ENCODE data around the gene DNAH8.

DNAH8 gene

DNA sequence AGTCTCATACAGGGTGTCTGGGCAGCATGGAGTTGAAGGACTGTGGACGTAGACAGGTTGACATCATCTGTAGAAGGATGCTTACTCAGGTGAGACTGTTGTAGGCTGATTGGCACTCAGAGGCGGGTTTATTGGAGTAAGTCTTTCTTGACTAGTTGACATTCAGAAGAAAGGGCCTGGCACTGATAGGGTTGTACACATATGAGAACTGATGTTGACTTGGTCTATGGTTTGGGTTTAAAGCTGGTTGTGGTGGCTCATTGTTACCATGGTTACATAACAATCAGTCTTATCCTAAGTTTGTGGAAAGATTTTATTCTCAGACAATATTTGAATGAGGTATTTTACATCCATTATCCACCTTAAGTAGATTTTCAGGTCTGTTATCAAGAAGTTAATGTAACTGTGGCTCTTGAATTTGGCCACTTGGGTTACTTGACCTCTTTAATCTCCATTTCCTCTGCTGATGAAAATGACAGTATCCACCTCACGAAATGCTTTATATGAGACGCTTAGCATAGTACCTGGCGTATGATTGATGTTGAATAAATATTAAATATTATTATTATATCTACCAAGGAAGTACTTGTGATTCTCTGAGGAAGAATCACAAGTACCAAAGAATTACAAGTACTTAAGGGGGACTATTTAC is 109.3 kb downstream of the DNAH8 start:
- H3K9me3 ChIP-seq (ENCODE audit: control insufficient read depth in 1 of 2, low read length in 2 of 2): peaks cover 0 to 2% of the 10 kb centered on the region in 2 donors
- no peak overlapping the region for H3K4me3 ChIP-seq (ENCODE audit: low read depth in 1 of 2, low read length in 2 of 2)
- H3K4me1 ChIP-seq (ENCODE audit: control insufficient read depth in 1 of 2, insufficient read depth in 2 of 2, low read length in 2 of 2): no peaks in the 10 kb centered on the region
- H3K27ac ChIP-seq (ENCODE audit: low read length): no peak overlapping the region
- no peaks in the 10 kb centered on the region for H3K27me3 ChIP-seq (ENCODE audit: low read depth, low read length)
- no peaks in the 10 kb centered on the region for H3K36me3 ChIP-seq (ENCODE audit: control insufficient read depth in 1 of 2, insufficient read depth in 2 of 2, low read length in 2 of 2)

DNA sequence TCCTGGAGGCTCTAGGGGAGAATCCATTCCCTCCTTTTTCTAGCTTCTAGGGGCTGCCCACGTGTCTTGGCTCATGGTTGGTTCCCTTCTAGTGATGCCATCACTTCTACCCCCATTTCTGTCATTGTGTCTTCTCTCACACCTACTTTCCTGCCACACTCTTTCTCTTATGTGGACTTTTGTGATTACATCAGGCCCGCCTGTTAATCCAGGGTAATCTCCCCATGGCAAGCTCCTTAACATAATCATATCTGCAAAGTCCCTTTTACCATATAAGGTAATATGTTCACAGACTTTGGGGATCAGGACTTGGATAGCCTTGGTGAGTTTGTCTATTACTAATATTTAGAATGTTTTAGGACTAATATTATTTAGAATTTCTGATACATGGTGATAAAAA is 111.9 kb downstream of the DNAH8 start:
- Histone ChIP-seq H3K27me3 (ENCODE audit: low read depth, low read length) (no peaks in the 10 kb centered on the region), H3K27ac (ENCODE audit: low read length) (no peak overlapping the region), H3K4me3 (ENCODE audit: low read depth in 1 of 2, low read length in 2 of 2) (no peak overlapping the region), H3K4me1 (ENCODE audit: control insufficient read depth in 1 of 2, insufficient read depth in 2 of 2, low read length in 2 of 2) (no peaks in the 10 kb centered on the region), H3K9me3 (ENCODE audit: control insufficient read depth in 1 of 2, low read length in 2 of 2) (peaks cover 0 to 2% of the 10 kb centered on the region in 2 donors), H3K36me3 (ENCODE audit: control insufficient read depth in 1 of 2, insufficient read depth in 2 of 2, low read length in 2 of 2) (no peaks in the 10 kb centered on the region)

DNA sequence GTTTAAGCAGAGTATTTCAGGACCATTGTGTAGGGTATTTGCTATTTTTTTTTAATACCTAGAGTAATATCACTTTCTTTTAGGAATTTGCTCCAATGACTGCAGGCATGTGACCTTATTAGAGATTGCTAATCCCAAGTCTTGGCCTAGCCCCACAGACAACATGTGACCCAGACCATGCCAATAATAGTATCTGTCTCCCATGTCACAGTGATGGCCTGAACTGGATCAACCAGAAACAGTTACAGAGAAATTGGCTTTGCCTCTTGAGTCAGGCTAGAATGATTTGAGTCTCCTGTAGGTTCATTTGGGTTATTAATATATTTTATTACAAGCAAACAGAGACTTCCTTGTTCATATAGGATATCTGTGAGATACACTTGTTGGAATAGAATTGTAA is 116.8 kb downstream of the DNAH8 start:
- H3K36me3 ChIP-seq (ENCODE audit: control insufficient read depth in 1 of 2, insufficient read depth in 2 of 2, low read length in 2 of 2): no peaks in the 10 kb centered on the region
- no peaks in the 10 kb centered on the region for H3K27me3 ChIP-seq (ENCODE audit: low read depth, low read length)

DNA sequence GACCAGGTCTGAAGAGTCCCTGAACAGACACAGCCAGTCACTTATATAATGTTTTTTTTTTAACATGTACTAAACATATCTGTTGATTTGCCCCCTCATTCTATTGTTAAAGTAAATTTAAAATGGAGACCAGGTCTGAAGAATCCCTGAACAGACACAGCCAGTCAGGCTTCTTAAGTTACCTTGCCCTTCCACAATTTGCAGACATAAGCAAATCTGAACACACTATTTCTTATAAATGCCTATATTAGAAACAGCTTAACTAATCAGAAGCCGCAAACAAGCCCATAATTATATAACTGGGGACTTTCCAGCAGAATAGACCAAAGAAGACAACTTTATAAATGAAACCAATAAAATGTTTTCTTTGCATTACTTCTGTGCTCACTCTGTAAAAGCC is 118.2 kb downstream of the DNAH8 start:
- no peak overlapping the region for H3K27ac ChIP-seq (ENCODE audit: low read length)
- H3K4me1 ChIP-seq (ENCODE audit: control insufficient read depth in 1 of 2, insufficient read depth in 2 of 2, low read length in 2 of 2): no peaks in the 10 kb centered on the region
- no peak overlapping the region for H3K4me3 ChIP-seq (ENCODE audit: low read depth in 1 of 2, low read length in 2 of 2)
- H3K27me3 ChIP-seq (ENCODE audit: low read depth, low read length): no peaks in the 10 kb centered on the region
- H3K36me3 ChIP-seq (ENCODE audit: control insufficient read depth in 1 of 2, insufficient read depth in 2 of 2, low read length in 2 of 2): no peaks in the 10 kb centered on the region
- no peaks in the 10 kb centered on the region for H3K9me3 ChIP-seq (ENCODE audit: control insufficient read depth in 1 of 2, low read length in 2 of 2)

More for the DNA sequence above, 116.8 kb downstream of the DNAH8 start:
- Histone ChIP-seq H3K27ac (ENCODE audit: low read length) (no peak overlapping the region), H3K4me3 (ENCODE audit: low read depth in 1 of 2, low read length in 2 of 2) (no peak overlapping the region), H3K9me3 (ENCODE audit: control insufficient read depth in 1 of 2, low read length in 2 of 2) (peaks cover 0 to 2% of the 10 kb centered on the region in 2 donors), H3K4me1 (ENCODE audit: control insufficient read depth in 1 of 2, insufficient read depth in 2 of 2, low read length in 2 of 2) (no peaks in the 10 kb centered on the region)

GRCh38 chr6:38836585-38836984 is 121.5 kb downstream of the DNAH8 start:
- Histone ChIP-seq H3K4me3 (ENCODE audit: low read depth in 1 of 2, low read length in 2 of 2) (no peak overlapping the region), H3K9me3 (ENCODE audit: control insufficient read depth in 1 of 2, low read length in 2 of 2) (no peaks in the 10 kb centered on the region), H3K27me3 (ENCODE audit: low read depth, low read length) (no peaks in the 10 kb centered on the region), H3K36me3 (ENCODE audit: control insufficient read depth in 1 of 2, insufficient read depth in 2 of 2, low read length in 2 of 2) (no peaks in the 10 kb centered on the region), H3K4me1 (ENCODE audit: control insufficient read depth in 1 of 2, insufficient read depth in 2 of 2, low read length in 2 of 2) (no peaks in the 10 kb centered on the region), H3K27ac (ENCODE audit: low read length) (no peak overlapping the region)

DNA sequence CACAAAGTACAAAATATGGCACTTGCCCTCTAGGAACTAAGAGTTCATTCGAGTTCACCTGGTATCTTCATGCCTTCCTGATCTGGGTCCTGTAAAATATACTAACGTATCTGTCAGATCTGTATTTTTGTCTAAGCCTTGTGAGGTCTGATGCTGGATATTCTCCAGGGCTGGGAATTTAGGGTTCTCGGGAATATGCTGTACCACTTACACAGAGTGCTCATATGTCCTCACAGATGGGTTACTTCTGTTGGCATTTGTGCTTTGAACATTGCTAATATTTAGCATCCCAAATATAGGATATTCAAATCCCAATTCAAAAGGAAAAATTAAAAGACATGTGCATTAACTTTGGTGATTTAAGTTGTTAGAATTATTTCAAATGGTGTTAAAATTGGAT is 122.0 kb downstream of the DNAH8 start:
- H3K36me3 ChIP-seq (ENCODE audit: control insufficient read depth in 1 of 2, insufficient read depth in 2 of 2, low read length in 2 of 2): no peaks in the 10 kb centered on the region
- H3K9me3 ChIP-seq (ENCODE audit: control insufficient read depth in 1 of 2, low read length in 2 of 2): no peaks in the 10 kb centered on the region
- no peaks in the 10 kb centered on the region for H3K27me3 ChIP-seq (ENCODE audit: low read depth, low read length)
- no peak overlapping the region for H3K4me3 ChIP-seq (ENCODE audit: low read depth in 1 of 2, low read length in 2 of 2)
- H3K4me1 ChIP-seq (ENCODE audit: control insufficient read depth in 1 of 2, insufficient read depth in 2 of 2, low read length in 2 of 2): no peaks in the 10 kb centered on the region
- no peak overlapping the region for H3K27ac ChIP-seq (ENCODE audit: low read length)

DNA sequence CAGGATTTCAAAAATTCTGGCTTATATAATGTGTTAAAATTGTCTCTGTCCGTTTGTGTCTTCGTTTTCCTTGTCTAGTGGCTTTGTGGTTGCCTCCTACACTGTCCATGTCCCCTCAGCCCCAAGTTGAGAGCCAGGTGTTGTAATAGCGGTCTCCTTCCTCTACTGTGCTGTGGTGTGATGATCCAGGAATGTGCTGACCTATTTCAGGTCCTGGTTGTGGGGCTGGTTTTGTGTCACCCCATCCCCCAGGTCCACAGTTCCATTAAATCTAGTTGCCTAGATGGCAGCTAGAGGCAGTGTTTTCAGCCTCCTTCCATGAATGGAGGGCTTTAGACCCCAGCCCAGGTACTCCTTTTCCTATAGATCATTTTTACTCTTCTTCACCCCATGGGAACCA is 128.7 kb downstream of the DNAH8 start:
- no peak overlapping the region for H3K4me3 ChIP-seq (ENCODE audit: low read depth in 1 of 2, low read length in 2 of 2)
- H3K27me3 ChIP-seq (ENCODE audit: low read depth, low read length): no peaks in the 10 kb centered on the region
- H3K27ac ChIP-seq (ENCODE audit: low read length): no peak overlapping the region
- no peaks in the 10 kb centered on the region for H3K36me3 ChIP-seq (ENCODE audit: control insufficient read depth in 1 of 2, insufficient read depth in 2 of 2, low read length in 2 of 2)
- H3K4me1 ChIP-seq (ENCODE audit: control insufficient read depth in 1 of 2, insufficient read depth in 2 of 2, low read length in 2 of 2): no peaks in the 10 kb centered on the region
- no peaks in the 10 kb centered on the region for H3K9me3 ChIP-seq (ENCODE audit: control insufficient read depth in 1 of 2, low read length in 2 of 2)

- Histone ChIP-seq H3K4me1 (ENCODE audit: control insufficient read depth in 1 of 2, insufficient read depth in 2 of 2, low read length in 2 of 2) (no peaks in the 10 kb centered on the region), H3K27me3 (ENCODE audit: low read depth, low read length) (no peaks in the 10 kb centered on the region), H3K9me3 (ENCODE audit: control insufficient read depth in 1 of 2, low read length in 2 of 2) (no peaks in the 10 kb centered on the region), H3K36me3 (ENCODE audit: control insufficient read depth in 1 of 2, insufficient read depth in 2 of 2, low read length in 2 of 2) (no peaks in the 10 kb centered on the region), H3K27ac (ENCODE audit: low read length) (no peak overlapping the region), H3K4me3 (ENCODE audit: low read depth in 1 of 2, low read length in 2 of 2) (no peak overlapping the region)
These were observed 130.8 kb downstream of the DNAH8 start for GRCh38 chr6:38845931-38846330.

GRCh38 chr6:38846361-38846760 is 131.2 kb downstream of the DNAH8 start:
- H3K27ac ChIP-seq (ENCODE audit: low read length): no peak overlapping the region
- H3K9me3 ChIP-seq (ENCODE audit: control insufficient read depth in 1 of 2, low read length in 2 of 2): no peaks in the 10 kb centered on the region
- no peaks in the 10 kb centered on the region for H3K27me3 ChIP-seq (ENCODE audit: low read depth, low read length)
- no peaks in the 10 kb centered on the region for H3K36me3 ChIP-seq (ENCODE audit: control insufficient read depth in 1 of 2, insufficient read depth in 2 of 2, low read length in 2 of 2)
- H3K4me3 ChIP-seq (ENCODE audit: low read depth in 1 of 2, low read length in 2 of 2): no peak overlapping the region
- no peaks in the 10 kb centered on the region for H3K4me1 ChIP-seq (ENCODE audit: control insufficient read depth in 1 of 2, insufficient read depth in 2 of 2, low read length in 2 of 2)

DNA sequence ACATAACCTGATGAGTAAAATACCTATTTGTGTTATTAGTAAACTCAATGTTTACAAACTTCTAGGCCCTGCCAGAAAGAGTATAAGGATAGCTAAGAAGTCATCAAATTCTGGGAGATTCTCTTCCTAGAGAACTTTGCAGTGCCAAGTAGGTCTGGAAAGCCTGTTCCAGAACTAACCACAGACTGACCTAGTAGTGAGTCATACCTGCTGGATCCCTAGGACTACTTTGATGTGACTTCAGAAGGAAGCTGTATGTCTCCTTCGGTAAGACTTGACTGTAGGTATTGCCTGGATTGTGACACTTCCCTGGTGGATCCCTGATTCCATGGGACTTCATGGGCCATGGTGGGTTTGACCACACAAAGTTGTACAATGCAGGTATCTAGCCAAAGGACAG is 131.7 kb downstream of the DNAH8 start:
- Histone ChIP-seq H3K9me3 (ENCODE audit: control insufficient read depth in 1 of 2, low read length in 2 of 2) (no peaks in the 10 kb centered on the region), H3K27ac (ENCODE audit: low read length) (no peak overlapping the region), H3K36me3 (ENCODE audit: control insufficient read depth in 1 of 2, insufficient read depth in 2 of 2, low read length in 2 of 2) (no peaks in the 10 kb centered on the region), H3K4me1 (ENCODE audit: control insufficient read depth in 1 of 2, insufficient read depth in 2 of 2, low read length in 2 of 2) (no peaks in the 10 kb centered on the region), H3K27me3 (ENCODE audit: low read depth, low read length) (no peaks in the 10 kb centered on the region), H3K4me3 (ENCODE audit: low read depth in 1 of 2, low read length in 2 of 2) (no peak overlapping the region)

GRCh38 chr6:38847497-38847896 is 132.4 kb downstream of the DNAH8 start:
- Histone ChIP-seq H3K27ac (ENCODE audit: low read length) (no peak overlapping the region), H3K36me3 (ENCODE audit: control insufficient read depth in 1 of 2, insufficient read depth in 2 of 2, low read length in 2 of 2) (no peaks in the 10 kb centered on the region), H3K4me1 (ENCODE audit: control insufficient read depth in 1 of 2, insufficient read depth in 2 of 2, low read length in 2 of 2) (no peaks in the 10 kb centered on the region), H3K27me3 (ENCODE audit: low read depth, low read length) (no peaks in the 10 kb centered on the region), H3K9me3 (ENCODE audit: control insufficient read depth in 1 of 2, low read length in 2 of 2) (no peaks in the 10 kb centered on the region), H3K4me3 (ENCODE audit: low read depth in 1 of 2, low read length in 2 of 2) (no peak overlapping the region)

DNA sequence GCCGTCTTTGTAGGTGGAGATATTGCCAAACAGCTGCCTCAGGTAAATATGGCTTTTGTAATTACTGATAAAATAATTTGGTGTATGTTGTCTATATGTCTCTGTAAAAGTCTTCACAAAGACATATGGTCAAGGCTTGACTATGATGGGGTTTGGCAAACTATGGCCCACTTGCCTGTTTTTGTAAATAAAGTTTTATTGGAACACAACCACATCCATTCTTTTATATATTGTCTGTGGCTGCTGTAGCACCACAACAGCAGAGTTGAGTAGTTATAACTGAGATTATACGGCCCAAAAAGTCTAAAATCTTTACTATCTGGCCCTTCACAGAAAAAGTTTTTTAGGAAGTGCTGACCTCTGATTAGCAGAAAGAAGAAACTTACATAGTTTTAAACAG is 133.6 kb downstream of the DNAH8 start:
- Histone ChIP-seq H3K4me1 (ENCODE audit: control insufficient read depth in 1 of 2, insufficient read depth in 2 of 2, low read length in 2 of 2) (no peaks in the 10 kb centered on the region), H3K27ac (ENCODE audit: low read length) (no peak overlapping the region), H3K9me3 (ENCODE audit: control insufficient read depth in 1 of 2, low read length in 2 of 2) (no peaks in the 10 kb centered on the region), H3K27me3 (ENCODE audit: low read depth, low read length) (no peaks in the 10 kb centered on the region), H3K36me3 (ENCODE audit: control insufficient read depth in 1 of 2, insufficient read depth in 2 of 2, low read length in 2 of 2) (no peaks in the 10 kb centered on the region), H3K4me3 (ENCODE audit: low read depth in 1 of 2, low read length in 2 of 2) (no peak overlapping the region)

Measured in muscle layer of duodenum (tissue), 2 donors.